GM12878 (cell line): ENCODE data around the gene NTPCR. TPM values are rescaled to one million over a fixed set of nuclear protein-coding genes. Genes with fewer than 3 reads are reported as not detected.
A peak's percentile ranks its signal among the peaks of the same experiment; 100 is the strongest.

Experiments
- ATAC-seq: fragments of 200-7000 bp; cut with Tn5 transposase; 3 replicates; pipeline ENCODE4 v1.9.1; 2020; ENCODE audit warnings: mild to moderate bottlenecking, moderate library complexity
- BruUV-seq: library from RNA; stranded (reverse); fragments of 400-500 nt; replicated peaks from 2 replicates; lab custom pipeline; 2021; lab: Mats Ljungman, UMichigan
- CTCF ChIA-PET: fragments of 300-600 bp; sonication (Branson Sonifier 250); formaldehyde crosslinking; extraction: SDS; loops from one replicate; lab custom pipeline; 2021; ENCODE audit warnings: inconsistent platforms; lab: Yijun Ruan, JAX
- POLR2A ChIA-PET: fragments of 350-600 bp; formaldehyde crosslinking; extraction: SDS; loops from one replicate; lab custom pipeline; 2021; ENCODE audit warnings: inconsistent platforms; lab: Charles Lee
- RAD21 ChIA-PET: fragments of 300-600 bp; sonication (Branson Sonifier 250); formaldehyde crosslinking; loops from one replicate; lab custom pipeline; 2023; ENCODE audit warnings: antibody characterized with exemption; ENCODE audit not compliant: unreplicated experiment; lab: Charles Lee
- SMC1A ChIA-PET: fragments of 300-600 bp; sonication (Branson Sonifier 250); formaldehyde crosslinking; loops from one replicate; lab custom pipeline; 2023; ENCODE audit not compliant: unreplicated experiment, uncharacterized antibody; lab: Charles Lee
- DNase-seq: peaks from one replicate; pipeline ENCODE4 v3.0.0-alpha.2; 2011; ENCODE audit warnings: low read depth, low spot score
- FAIRE-seq: peaks from 3 replicates; lab custom pipeline; 2011; peaks lifted over from hg19 to GRCh38; lab: Jason Lieb, UNC
- H2AFZ ChIP-seq: 2 replicates; pipeline ENCODE4 v1.6.0; 2011; ENCODE audit warnings: low read depth, low read length, control low read depth; ENCODE audit not compliant: control insufficient read depth
- H3K27ac ChIP-seq: 2 replicates; pipeline ENCODE4 v1.5.1; 2011; ENCODE audit warnings: control low read depth; ENCODE audit not compliant: control insufficient read depth, insufficient read depth
- H3K27me3 ChIP-seq, 2 experiments: replicated peaks in 1 of 2; 2 replicates each; pipeline versions ENCODE4 v1.6.0 to v1.6.1; 2011; ENCODE audit warnings: low read length in 1 of 2; ENCODE audit not compliant: control insufficient read depth in 2 of 2, insufficient read depth in 2 of 2
- H3K36me3 ChIP-seq, 2 experiments: 2 replicates each; pipeline ENCODE4 v1.5.1; 2011; ENCODE audit warnings: low read length in 1 of 2; ENCODE audit not compliant: control insufficient read depth in 2 of 2, insufficient read depth in 2 of 2
- H3K4me1 ChIP-seq: 2 replicates; pipeline ENCODE4 v1.6.1; 2011; ENCODE audit warnings: mild to moderate bottlenecking, low read length, moderate library complexity, mixed read lengths; ENCODE audit not compliant: control insufficient read depth, insufficient read depth
- H3K4me2 ChIP-seq: 2 replicates; pipeline ENCODE4 v1.6.0; 2011; ENCODE audit warnings: control low read depth; ENCODE audit not compliant: control insufficient read depth, insufficient read depth
- H3K4me3 ChIP-seq: fragments of 200-600 bp; sonication (generic); 2 replicates; pipeline ENCODE4 v1.5.1; 2016
- H3K79me2 ChIP-seq: 2 replicates; pipeline ENCODE4 v1.6.0; 2011; ENCODE audit warnings: low read length; ENCODE audit not compliant: control insufficient read depth, insufficient read depth
- H3K9ac ChIP-seq: 2 replicates; pipeline ENCODE4 v1.8.0; 2011; ENCODE audit warnings: low read length, control low read depth, mixed read lengths; ENCODE audit not compliant: control insufficient read depth, insufficient read depth
- H3K9me3 ChIP-seq: replicated peaks from 3 replicates; pipeline ENCODE4 v1.5.1; 2011; ENCODE audit warnings: mild to moderate bottlenecking, low read length; ENCODE audit not compliant: control insufficient read depth, insufficient read depth
- H4K20me1 ChIP-seq: 2 replicates; pipeline ENCODE4 v1.6.0; 2011; ENCODE audit not compliant: control insufficient read depth, insufficient read depth
- BCLAF1 ChIP-seq: fragments of 450-650 bp; IDR thresholded peaks from 2 replicates; pipeline ENCODE4 v1.6.1; 2017; ENCODE audit warnings: antibody characterized with exemption, mild to moderate bottlenecking, moderate library complexity
- CHD1 ChIP-seq: IDR thresholded peaks from 2 replicates; pipeline ENCODE4 v1.6.1; 2012; ENCODE audit warnings: low read depth, low read length, improper control_type of control experiment
- IRF4 ChIP-seq: IDR thresholded peaks from 2 replicates; pipeline ENCODE4 v1.6.1; 2011; ENCODE audit warnings: low read depth, low read length
- NR2C2 ChIP-seq: IDR thresholded peaks from 2 replicates; pipeline ENCODE4 v1.6.1; 2011; ENCODE audit warnings: borderline replicate concordance, low read depth; ENCODE audit not compliant: control insufficient read depth, insufficient read length
- SREBF1 ChIP-seq: IDR thresholded peaks from 2 replicates; pipeline ENCODE4 v1.6.1; 2012; ENCODE audit warnings: mild to moderate bottlenecking, low read length
- SREBF2 ChIP-seq: IDR thresholded peaks from 2 replicates; pipeline ENCODE4 v1.6.1; 2012; ENCODE audit warnings: mild to moderate bottlenecking, low read length
- TARDBP ChIP-seq: IDR thresholded peaks from 2 replicates; pipeline ENCODE4 v1.6.1; 2016; ENCODE audit warnings: borderline replicate concordance
- TCF3 ChIP-seq: IDR thresholded peaks from 2 replicates; pipeline ENCODE4 v1.6.1; 2012; ENCODE audit warnings: low read depth, mild to moderate bottlenecking, low read length, borderline replicate concordance; ENCODE audit not compliant: insufficient read depth
- WGBS: methylation state at CpG from one replicate; pipeline ENCODE4 v1.1.6; 2016; ENCODE audit warnings: low lambda C conversion rate; ENCODE audit not compliant: insufficient replicate concordance, insufficient coverage; ENCODE audit errors: missing lambda C conversion rate; 5-methylcytosine and 5-hydroxymethylcytosine counted together
- in situ Hi-C: fragments of 300-500 bp; cut with MboI; formaldehyde crosslinking; loops from 9 replicates; pipeline ENCODE4 v1.14.3; 2018; ENCODE audit warnings: mixed read lengths
- intact Hi-C: fragments of 100-400 bp; cut with micrococcal nuclease; formaldehyde crosslinking; loops from one replicate; pipeline ENCODE4 v1.14.2; 2022; ENCODE audit not compliant: unreplicated experiment
- polyA plus RNA-seq, 11 experiments: library from polyadenylated mRNA; depleted of rRNA in 4 of 11; unstranded in 6 of 11; stranded (reverse) in 5 of 11; fragments of >200 nt; fragmentation: Nextera tagmentation in 4 of 11; fragmentation: Illumina TruSeq in 1 of 11; extraction: Ambion mirVana in 4 of 11; extraction: Trizol in 1 of 11; gene quantifications; 1 replicate in 1 of 11; 2 replicates in 10 of 11; pipeline versions ENCODE4 v1.2.1 to v1.2.3, GENCODE V29; 2011 to 2016; ENCODE audit warnings: inconsistent platforms in 2 of 11, missing spikeins in 2 of 11, low read depth in 1 of 11
- total RNA-seq, 4 experiments: library from RNA; depleted of rRNA in 3 of 4; stranded (reverse); fragments of >200 nt in 3 of 4; fragmentation: Illumina TruSeq in 1 of 4; extraction: Trizol in 1 of 4; gene quantifications; 2 replicates each; pipeline versions ENCODE4 v1.2.1 to v1.2.3, GENCODE V29; 2013 to 2021
- TF ChIP-seq, protein P1 (sequence below): IDR thresholded peaks from 2 replicates; pipeline ENCODE4 v1.6.1; 2012; ENCODE audit warnings: low read depth, low read length, improper control_type of control experiment
- TF ChIP-seq, protein P2 (sequence below): fragments of 450-650 bp; IDR thresholded peaks from 2 replicates; pipeline ENCODE4 v1.6.1; 2017; ENCODE audit warnings: mild to moderate bottlenecking, moderate library complexity
- TF ChIP-seq, protein P3 (sequence below): IDR thresholded peaks from 2 replicates; pipeline ENCODE4 v1.6.1; 2012; ENCODE audit warnings: improper control_type of control experiment, low read depth, low read length; ENCODE audit not compliant: insufficient replicate concordance

NTPCR gene
- total and polyA plus RNA-seq, 10 of the 15 experiments (the other 5 are each of a cell fraction or from before 2014, with no cell fraction given) = 25.4 to 109 (median 56.6) TPM

DNA sequence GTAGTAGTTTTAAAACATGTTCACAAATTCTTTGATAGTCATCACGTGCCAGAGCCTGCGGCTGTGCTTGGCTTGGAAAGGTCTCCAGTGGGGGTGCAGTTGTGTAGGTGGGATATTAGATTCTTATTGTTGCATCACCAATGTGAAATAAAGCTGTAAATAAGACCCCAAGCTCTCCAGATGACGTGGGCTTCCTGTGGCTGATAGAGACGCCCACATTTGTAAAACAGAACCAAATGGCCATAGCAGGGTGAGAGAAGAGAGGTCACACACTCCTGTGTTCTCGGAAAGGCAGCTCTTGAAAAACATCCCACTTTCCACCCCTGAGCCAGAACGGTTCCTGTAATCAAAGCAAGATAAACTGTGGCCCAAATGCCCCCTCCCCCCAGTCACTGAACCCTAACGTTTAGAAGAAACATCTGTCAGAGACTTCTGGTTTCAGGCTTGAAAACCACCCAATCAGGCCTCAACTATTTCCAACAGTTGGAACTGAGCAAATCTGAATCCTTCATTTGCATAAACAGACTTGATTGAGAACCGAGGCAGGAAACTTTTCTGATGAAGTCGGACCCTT lies 6.6 kb upstream of the NTPCR start:
- Histone ChIP-seq H3K4me3 (no peak overlapping the region), H3K79me2 (no peaks in the 10 kb centered on the region), H3K27me3 (no peaks in the 10 kb centered on the region), H3K4me1 (peaks cover 9% of the 10 kb centered on the region), H3K36me3 (no peaks in the 10 kb centered on the region), H3K4me2 (peak overlapping the region; percentile 7; the same call in 1 of the 2 replicates), H4K20me1 (no peaks in the 10 kb centered on the region), H3K9me3 (no peaks in the 10 kb centered on the region; the same call in 2 of the 3 replicates), H3K9ac (no peak overlapping the region), H2AFZ (peak overlapping the region; percentile 64), H3K27ac (no peak overlapping the region)
- ChIA-PET RAD21 (no interaction called here), CTCF (interaction anchor here (0.6 to 3.6 kb wide), 2 partner anchors 10 to 18 kb away, joined by 3 to 15 read pairs; no protein-coding TSS in a partner anchor), POLR2A (no interaction called here), SMC1A (interaction anchor here (2.0 kb wide), 1 partner anchor 9 kb away, joined by 6 read pairs; no protein-coding TSS in a partner anchor)
- peak; percentile 81 for ATAC-seq
- FAIRE-seq = no peak
- 16% methylated on average over 9 of the region's 9 CpGs for WGBS
- DNase-seq = no peak
- in situ Hi-C loops = no loop called here
- BruUV-seq = no TSS peak
- intact Hi-C loops = no loop called here
- TF ChIP-seq TARDBP (no peak), SREBF1 (no peak), TCF3 (0 out of 2 replicates have a peak, but pooled peaks have one; percentile 18), NR2C2 (no peak), CHD1 (no peak), BCLAF1 (no peak), SREBF2 (0 out of 2 replicates have a peak, but pooled peaks have one; percentile 28), IRF4 (no peak)
- TF ChIP-seq, protein P1, sequence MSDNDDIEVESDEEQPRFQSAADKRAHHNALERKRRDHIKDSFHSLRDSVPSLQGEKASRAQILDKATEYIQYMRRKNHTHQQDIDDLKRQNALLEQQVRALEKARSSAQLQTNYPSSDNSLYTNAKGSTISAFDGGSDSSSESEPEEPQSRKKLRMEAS = no peak
- TF ChIP-seq, protein P2, sequence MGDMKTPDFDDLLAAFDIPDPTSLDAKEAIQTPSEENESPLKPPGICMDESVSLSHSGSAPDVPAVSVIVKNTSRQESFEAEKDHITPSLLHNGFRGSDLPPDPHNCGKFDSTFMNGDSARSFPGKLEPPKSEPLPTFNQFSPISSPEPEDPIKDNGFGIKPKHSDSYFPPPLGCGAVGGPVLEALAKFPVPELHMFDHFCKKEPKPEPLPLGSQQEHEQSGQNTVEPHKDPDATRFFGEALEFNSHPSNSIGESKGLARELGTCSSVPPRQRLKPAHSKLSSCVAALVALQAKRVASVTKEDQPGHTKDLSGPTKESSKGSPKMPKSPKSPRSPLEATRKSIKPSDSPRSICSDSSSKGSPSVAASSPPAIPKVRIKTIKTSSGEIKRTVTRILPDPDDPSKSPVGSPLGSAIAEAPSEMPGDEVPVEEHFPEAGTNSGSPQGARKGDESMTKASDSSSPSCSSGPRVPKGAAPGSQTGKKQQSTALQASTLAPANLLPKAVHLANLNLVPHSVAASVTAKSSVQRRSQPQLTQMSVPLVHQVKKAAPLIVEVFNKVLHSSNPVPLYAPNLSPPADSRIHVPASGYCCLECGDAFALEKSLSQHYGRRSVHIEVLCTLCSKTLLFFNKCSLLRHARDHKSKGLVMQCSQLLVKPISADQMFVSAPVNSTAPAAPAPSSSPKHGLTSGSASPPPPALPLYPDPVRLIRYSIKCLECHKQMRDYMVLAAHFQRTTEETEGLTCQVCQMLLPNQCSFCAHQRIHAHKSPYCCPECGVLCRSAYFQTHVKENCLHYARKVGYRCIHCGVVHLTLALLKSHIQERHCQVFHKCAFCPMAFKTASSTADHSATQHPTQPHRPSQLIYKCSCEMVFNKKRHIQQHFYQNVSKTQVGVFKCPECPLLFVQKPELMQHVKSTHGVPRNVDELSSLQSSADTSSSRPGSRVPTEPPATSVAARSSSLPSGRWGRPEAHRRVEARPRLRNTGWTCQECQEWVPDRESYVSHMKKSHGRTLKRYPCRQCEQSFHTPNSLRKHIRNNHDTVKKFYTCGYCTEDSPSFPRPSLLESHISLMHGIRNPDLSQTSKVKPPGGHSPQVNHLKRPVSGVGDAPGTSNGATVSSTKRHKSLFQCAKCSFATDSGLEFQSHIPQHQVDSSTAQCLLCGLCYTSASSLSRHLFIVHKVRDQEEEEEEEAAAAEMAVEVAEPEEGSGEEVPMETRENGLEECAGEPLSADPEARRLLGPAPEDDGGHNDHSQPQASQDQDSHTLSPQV = no peak
- TF ChIP-seq, protein P3, sequence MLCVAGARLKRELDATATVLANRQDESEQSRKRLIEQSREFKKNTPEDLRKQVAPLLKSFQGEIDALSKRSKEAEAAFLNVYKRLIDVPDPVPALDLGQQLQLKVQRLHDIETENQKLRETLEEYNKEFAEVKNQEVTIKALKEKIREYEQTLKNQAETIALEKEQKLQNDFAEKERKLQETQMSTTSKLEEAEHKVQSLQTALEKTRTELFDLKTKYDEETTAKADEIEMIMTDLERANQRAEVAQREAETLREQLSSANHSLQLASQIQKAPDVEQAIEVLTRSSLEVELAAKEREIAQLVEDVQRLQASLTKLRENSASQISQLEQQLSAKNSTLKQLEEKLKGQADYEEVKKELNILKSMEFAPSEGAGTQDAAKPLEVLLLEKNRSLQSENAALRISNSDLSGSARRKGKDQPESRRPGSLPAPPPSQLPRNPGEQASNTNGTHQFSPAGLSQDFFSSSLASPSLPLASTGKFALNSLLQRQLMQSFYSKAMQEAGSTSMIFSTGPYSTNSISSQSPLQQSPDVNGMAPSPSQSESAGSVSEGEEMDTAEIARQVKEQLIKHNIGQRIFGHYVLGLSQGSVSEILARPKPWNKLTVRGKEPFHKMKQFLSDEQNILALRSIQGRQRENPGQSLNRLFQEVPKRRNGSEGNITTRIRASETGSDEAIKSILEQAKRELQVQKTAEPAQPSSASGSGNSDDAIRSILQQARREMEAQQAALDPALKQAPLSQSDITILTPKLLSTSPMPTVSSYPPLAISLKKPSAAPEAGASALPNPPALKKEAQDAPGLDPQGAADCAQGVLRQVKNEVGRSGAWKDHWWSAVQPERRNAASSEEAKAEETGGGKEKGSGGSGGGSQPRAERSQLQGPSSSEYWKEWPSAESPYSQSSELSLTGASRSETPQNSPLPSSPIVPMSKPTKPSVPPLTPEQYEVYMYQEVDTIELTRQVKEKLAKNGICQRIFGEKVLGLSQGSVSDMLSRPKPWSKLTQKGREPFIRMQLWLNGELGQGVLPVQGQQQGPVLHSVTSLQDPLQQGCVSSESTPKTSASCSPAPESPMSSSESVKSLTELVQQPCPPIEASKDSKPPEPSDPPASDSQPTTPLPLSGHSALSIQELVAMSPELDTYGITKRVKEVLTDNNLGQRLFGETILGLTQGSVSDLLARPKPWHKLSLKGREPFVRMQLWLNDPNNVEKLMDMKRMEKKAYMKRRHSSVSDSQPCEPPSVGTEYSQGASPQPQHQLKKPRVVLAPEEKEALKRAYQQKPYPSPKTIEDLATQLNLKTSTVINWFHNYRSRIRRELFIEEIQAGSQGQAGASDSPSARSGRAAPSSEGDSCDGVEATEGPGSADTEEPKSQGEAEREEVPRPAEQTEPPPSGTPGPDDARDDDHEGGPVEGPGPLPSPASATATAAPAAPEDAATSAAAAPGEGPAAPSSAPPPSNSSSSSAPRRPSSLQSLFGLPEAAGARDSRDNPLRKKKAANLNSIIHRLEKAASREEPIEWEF = no peak
